Neural progenitor cell (in vitro differentiated cells): ENCODE results near the gene P3H1. TPM values are rescaled to one million over a fixed set of nuclear protein-coding genes. Genes with fewer than 3 reads are reported as not detected.
A peak's percentile ranks its signal among the peaks of the same experiment; 100 is the strongest.

Experiments used
- DNase-seq: peaks from one replicate; pipeline ENCODE4 v3.0.0-alpha.2; 2016; ENCODE audit warnings: low spot score
- H2AFZ ChIP-seq: fragments of 200-600 bp; sonication (generic); replicated peaks from 2 replicates; pipeline ENCODE4 v1.6.1; 2016; ENCODE audit warnings: antibody characterized with exemption
- H3F3A ChIP-seq: fragments of 200-600 bp; sonication (generic); 2 replicates; pipeline ENCODE4 v1.6.1; 2016; ENCODE audit warnings: antibody characterized with exemption, low read depth
- H3K27ac ChIP-seq: fragments of 200-600 bp; sonication (generic); 2 replicates; pipeline ENCODE4 v1.5.1; 2016; ENCODE audit warnings: mild to moderate bottlenecking
- H3K27me3 ChIP-seq: fragments of 200-600 bp; sonication (generic); 2 replicates; pipeline ENCODE4 v1.6.1; 2016; ENCODE audit warnings: mild to moderate bottlenecking, moderate library complexity
- H3K36me3 ChIP-seq: fragments of 200-600 bp; sonication (generic); 2 replicates; pipeline ENCODE4 v1.5.1; 2016
- H3K4me1 ChIP-seq: fragments of 200-600 bp; sonication (generic); 2 replicates; pipeline ENCODE4 v1.6.1; 2016; ENCODE audit warnings: mixed run types
- H3K4me2 ChIP-seq: fragments of 200-600 bp; sonication (generic); 2 replicates; pipeline ENCODE4 v1.6.1; 2016
- H3K4me3 ChIP-seq: fragments of 200-600 bp; sonication (generic); 2 replicates; pipeline ENCODE4 v1.5.1; 2016
- H3K79me2 ChIP-seq: fragments of 200-600 bp; sonication (generic); 2 replicates; pipeline ENCODE4 v1.6.1; 2016; ENCODE audit warnings: low read depth
- H3K9ac ChIP-seq: fragments of 200-600 bp; sonication (generic); 2 replicates; pipeline ENCODE4 v1.6.1; 2016
- H3K9me3 ChIP-seq: fragments of 200-600 bp; sonication (generic); 2 replicates; pipeline ENCODE4 v1.5.1; 2016; ENCODE audit warnings: low read depth
- H4K20me1 ChIP-seq: fragments of 200-600 bp; sonication (generic); 2 replicates; pipeline ENCODE4 v1.6.1; 2016; ENCODE audit warnings: low read depth
- H3K27ac Mint-ChIP-seq: 3 replicates; pipeline ENCODE4 v1.8.0; 2021; ENCODE audit warnings: mixed read lengths
- H3K27me3 Mint-ChIP-seq: 2 replicates; pipeline ENCODE4 v1.8.0; 2022; ENCODE audit warnings: low read depth, mild to moderate bottlenecking, inconsistent platforms, moderate library complexity, mixed read lengths; ENCODE audit not compliant: insufficient read depth
- H3K36me3 Mint-ChIP-seq: 3 replicates; pipeline ENCODE4 v1.8.0; 2021; ENCODE audit warnings: mixed read lengths
- H3K4me1 Mint-ChIP-seq: 3 replicates; pipeline ENCODE4 v1.8.0; 2021; ENCODE audit warnings: mixed read lengths
- H3K4me3 Mint-ChIP-seq: 3 replicates; pipeline ENCODE4 v1.8.0; 2021; ENCODE audit warnings: mild to moderate bottlenecking, moderate library complexity, mixed read lengths
- H3K9me3 Mint-ChIP-seq: 3 replicates; pipeline ENCODE4 v1.8.0; 2020; ENCODE audit warnings: mixed read lengths
- CTCF ChIP-seq: fragments of 200-600 bp; sonication (generic); IDR thresholded peaks from 2 replicates; pipeline ENCODE4 v1.5.1; 2017; ENCODE audit warnings: antibody characterized with exemption, mild to moderate bottlenecking
- EZH2 ChIP-seq: fragments of 200-600 bp; sonication (generic); IDR thresholded peaks from 2 replicates; pipeline ENCODE4 v1.6.1; 2017; ENCODE audit warnings: antibody characterized with exemption, mild to moderate bottlenecking, moderate library complexity
- EZH2phosphoT487 ChIP-seq: fragments of 200-600 bp; sonication (generic); IDR thresholded peaks from 2 replicates; pipeline ENCODE4 v1.6.1; 2017; ENCODE audit warnings: antibody characterized with exemption
- total RNA-seq: library from RNA; depleted of rRNA; stranded (reverse); fragments of >200 nt; gene quantifications from 2 replicates; pipeline ENCODE4 v1.2.3, GENCODE V29; 2015; ENCODE audit warnings: low replicate concordance

The P3H1 gene
- total RNA-seq, 1 donor from 2014 or later: 54.9 TPM

- no peak overlapping the region for H3K27ac ChIP-seq
Measured at GRCh38 chr1:42765269-42765668, 1.6 kb downstream of the P3H1 start.

GRCh38 chr1:42762269-42762668 lies 4.6 kb downstream of the P3H1 start:
- no peak overlapping the region for H2AFZ ChIP-seq
- no peaks in the 10 kb centered on the region for H3K27me3 ChIP-seq
- Mint-ChIP-seq H3K27ac (no peak overlapping the region), H3K27me3 (peaks cover 3% of the 10 kb centered on the region), H3K9me3 (no peaks in the 10 kb centered on the region), H3K4me3 (no peak overlapping the region), H3K36me3 (peaks cover 2% of the 10 kb centered on the region), H3K4me1 (no peaks in the 10 kb centered on the region)
- TF ChIP-seq EZH2: no peak
- TF ChIP-seq EZH2phosphoT487: no peak
- no peak for TF ChIP-seq CTCF
- H3K27ac ChIP-seq: no peak overlapping the region
- no peaks in the 10 kb centered on the region for H3K36me3 ChIP-seq
- no peak for DNase-seq
- no peak overlapping the region for H3K9ac ChIP-seq
- peaks cover 5% of the 10 kb centered on the region for H3K4me1 ChIP-seq
- H3K9me3 ChIP-seq: no peaks in the 10 kb centered on the region
- H3K4me2 ChIP-seq: no peak overlapping the region
- H4K20me1 ChIP-seq: peaks cover 15% of the 10 kb centered on the region
- no peak overlapping the region for H3K4me3 ChIP-seq
- peaks cover 38% of the 10 kb centered on the region for H3K79me2 ChIP-seq
- H3F3A ChIP-seq: peaks cover 7% of the 10 kb centered on the region

More at GRCh38 chr1:42765269-42765668, 1.6 kb downstream of the P3H1 start:
- Mint-ChIP-seq H3K4me3 (no peak overlapping the region), H3K27ac (no peak overlapping the region), H3K36me3 (peaks cover 6% of the 10 kb centered on the region), H3K27me3 (peaks cover 3% of the 10 kb centered on the region), H3K9me3 (no peaks in the 10 kb centered on the region), H3K4me1 (peaks cover 12% of the 10 kb centered on the region)
- peak overlapping the region; percentile 17 for H3K9ac ChIP-seq
- no peak for DNase-seq
- H3K4me1 ChIP-seq: peaks cover 11% of the 10 kb centered on the region
- H2AFZ ChIP-seq: no peak overlapping the region
- peaks cover 7% of the 10 kb centered on the region for H3F3A ChIP-seq
- H3K4me3 ChIP-seq: peak overlapping the region; percentile 91
- TF ChIP-seq CTCF (no peak), EZH2 (no peak), EZH2phosphoT487 (no peak)
- H3K9me3 ChIP-seq: no peaks in the 10 kb centered on the region
- peaks cover 66% of the 10 kb centered on the region for H3K79me2 ChIP-seq
- peak overlapping the region; percentile 84 for H3K4me2 ChIP-seq
- H3K27me3 ChIP-seq: no peaks in the 10 kb centered on the region
- peaks cover 15% of the 10 kb centered on the region for H4K20me1 ChIP-seq
- no peaks in the 10 kb centered on the region for H3K36me3 ChIP-seq

- Histone ChIP-seq H4K20me1 (peaks cover 15% of the 10 kb centered on the region), H3K79me2 (peaks cover 37% of the 10 kb centered on the region)
- peaks cover 3% of the 10 kb centered on the region for H3K27me3 Mint-ChIP-seq
Measured at GRCh38 chr1:42761567-42761966, 5.3 kb downstream of the P3H1 start.

More at GRCh38 chr1:42761567-42761966, 5.3 kb downstream of the P3H1 start:
- no peak overlapping the region for H2AFZ ChIP-seq
- H3K27me3 ChIP-seq: no peaks in the 10 kb centered on the region
- H3K4me3 ChIP-seq: no peak overlapping the region
- TF ChIP-seq EZH2phosphoT487: no peak
- TF ChIP-seq CTCF: no peak
- TF ChIP-seq EZH2: no peak
- Mint-ChIP-seq H3K9me3 (no peaks in the 10 kb centered on the region), H3K36me3 (peaks cover 2% of the 10 kb centered on the region), H3K4me1 (no peaks in the 10 kb centered on the region), H3K4me3 (no peak overlapping the region), H3K27ac (no peak overlapping the region)
- H3K4me1 ChIP-seq: peaks cover 5% of the 10 kb centered on the region
- no peaks in the 10 kb centered on the region for H3K36me3 ChIP-seq
- no peaks in the 10 kb centered on the region for H3K9me3 ChIP-seq
- H3K27ac ChIP-seq: no peak overlapping the region
- peaks cover 7% of the 10 kb centered on the region for H3F3A ChIP-seq
- H3K4me2 ChIP-seq: no peak overlapping the region
- H3K9ac ChIP-seq: no peak overlapping the region
- no peak for DNase-seq
